ENCODE data around the gene MYZAP. TPM values are rescaled to one million over a fixed set of nuclear protein-coding genes. Genes with fewer than 3 reads are reported as not detected.

MYZAP gene
- total and polyA plus RNA-seq, 2 experiments from 2014 or later, result 1.0 to 1.5 TPM

- Mint-ChIP-seq H3K4me1 (no peaks in the 10 kb centered on the region), H3K27me3 (ENCODE audit: insufficient read depth, low read depth, poor library complexity) (no peaks in the 10 kb centered on the region), H3K9me3 (no peaks in the 10 kb centered on the region), H3K27ac (no peak overlapping the region), H3K36me3 (ENCODE audit: low read depth) (no peaks in the 10 kb centered on the region), H3K4me3 (no peak overlapping the region)
- Histone ChIP-seq H3K4me1 (ENCODE audit: insufficient read depth) (no peaks in the 10 kb centered on the region), H3K9me2 (ENCODE audit: insufficient read depth) (no peaks in the 10 kb centered on the region), H3K27ac (ENCODE audit: low read depth) (no peak overlapping the region), H3K36me3 (ENCODE audit: insufficient read depth) (no peaks in the 10 kb centered on the region), H3K4me3 (no peak overlapping the region), H3K4me2 (no peak overlapping the region), H3K79me2 (replicated peaks; ENCODE audit: insufficient read depth) (no peaks in the 10 kb centered on the region), H2AFZ (no peak overlapping the region), H3F3A (replicated peaks; ENCODE audit: low read depth) (no peaks in the 10 kb centered on the region), H4K20me1 (replicated peaks; ENCODE audit: insufficient read depth) (no peaks in the 10 kb centered on the region), H3K27me3 (ENCODE audit: insufficient read depth) (no peaks in the 10 kb centered on the region)
- ATAC-seq (no peak), DNase-seq (ENCODE audit: low spot score) (peak; percentile 20)
- TF ChIP-seq NANOG (IDR thresholded peaks at IDR 0.05; ENCODE audit: borderline replicate concordance) (no peak), EZH2phosphoT487 (IDR thresholded peaks at IDR 0.05; ENCODE audit: unreplicated experiment) (no peak), CTCF (conservative IDR thresholded peaks at IDR 0.05; ENCODE audit: low read depth in 2 of 2) (peak; percentile 26 to 50; a peak in 3 of 4 replicates)
Observed at GRCh38 chr15:57655809-57656208, 64.1 kb downstream of the MYZAP start.

- H3K27me3 Mint-ChIP-seq (ENCODE audit: insufficient read depth, low read depth, poor library complexity), result no peaks in the 10 kb centered on the region
- Histone ChIP-seq H3K4me2 (no peak overlapping the region), H4K20me1 (replicated peaks; ENCODE audit: insufficient read depth) (no peaks in the 10 kb centered on the region), H3K79me2 (replicated peaks; ENCODE audit: insufficient read depth) (no peaks in the 10 kb centered on the region), H3K36me3 (ENCODE audit: insufficient read depth) (no peaks in the 10 kb centered on the region), H2AFZ (no peak overlapping the region), H3K27ac (ENCODE audit: low read depth) (no peak overlapping the region), H3K9me2 (ENCODE audit: insufficient read depth) (no peaks in the 10 kb centered on the region), H3K4me1 (ENCODE audit: insufficient read depth) (no peaks in the 10 kb centered on the region), H3K27me3 (ENCODE audit: insufficient read depth) (no peaks in the 10 kb centered on the region), H3F3A (replicated peaks; ENCODE audit: low read depth) (no peaks in the 10 kb centered on the region), H3K4me3 (no peak overlapping the region)
- H3K27ac Mint-ChIP-seq, result no peak overlapping the region
- H3K9me3 Mint-ChIP-seq, result no peaks in the 10 kb centered on the region
- H3K4me1 Mint-ChIP-seq, result no peaks in the 10 kb centered on the region
- H3K4me3 Mint-ChIP-seq, result no peak overlapping the region
- no peak for DNase-seq (ENCODE audit: low spot score)
- no peak for ATAC-seq
- no peaks in the 10 kb centered on the region for H3K36me3 Mint-ChIP-seq (ENCODE audit: low read depth)
- TF ChIP-seq ZNF331 (CRISPR knock-in tag; IDR thresholded peaks at IDR 0.05; ENCODE audit: low read depth) (no peak), EZH2phosphoT487 (IDR thresholded peaks at IDR 0.05; ENCODE audit: unreplicated experiment) (no peak), CTCF (conservative IDR thresholded peaks at IDR 0.05; ENCODE audit: low read depth in 2 of 2) (no peak), ETS1 (IDR thresholded peaks at IDR 0.05) (no peak), POLR2AphosphoS5 (IDR thresholded peaks at IDR 0.05; ENCODE audit: low read depth) (no peak), REST (IDR thresholded peaks at IDR 0.05; ENCODE audit: unreplicated experiment) (no peak), ZNF114 (CRISPR knock-in tag; IDR thresholded peaks at IDR 0.05) (no peak), JUNB (IDR thresholded peaks at IDR 0.05; ENCODE audit: unreplicated experiment) (no peak)
Observed at GRCh38 chr15:57656434-57656833, 64.7 kb downstream of the MYZAP start.
